Astrocyte (in vitro differentiated cells and primary cell): ENCODE results near the gene HSF2BP. TPM values are rescaled to one million over a fixed set of nuclear protein-coding genes. Genes with fewer than 3 reads are reported as not detected.

Experiments used
- DNase-seq: peaks from one replicate; pipeline ENCODE4 v3.0.0-alpha.2; 2010; ENCODE audit warnings: low read depth
- FAIRE-seq: peaks from 2 replicates; lab custom pipeline; 2011; peaks lifted over from hg19 to GRCh38; lab: Jason Lieb, UNC
- H2AFZ ChIP-seq: 2 replicates; pipeline ENCODE4 v1.6.0; 2012; ENCODE audit warnings: low read depth, low read length, inconsistent platforms
- H3K27ac ChIP-seq: 2 replicates; pipeline ENCODE4 v1.5.1; 2011; ENCODE audit warnings: low read depth, low read length, inconsistent platforms
- H3K27me3 ChIP-seq: 2 replicates; pipeline ENCODE4 v1.6.0; 2011; ENCODE audit warnings: low read length, inconsistent platforms; ENCODE audit not compliant: insufficient read depth
- H3K36me3 ChIP-seq: 2 replicates; pipeline ENCODE4 v1.5.1; 2011; ENCODE audit warnings: low read length, inconsistent platforms; ENCODE audit not compliant: insufficient read depth
- H3K4me1 ChIP-seq: 2 replicates; pipeline ENCODE4 v1.5.1; 2011; ENCODE audit warnings: low read length, inconsistent platforms; ENCODE audit not compliant: insufficient read depth
- H3K4me2 ChIP-seq: 2 replicates; pipeline ENCODE4 v1.6.0; 2012; ENCODE audit warnings: low read length, inconsistent platforms
- H3K4me3 ChIP-seq: 2 replicates; pipeline ENCODE4 v1.5.1; 2011; ENCODE audit warnings: low read depth, mild to moderate bottlenecking, low read length, inconsistent platforms; ENCODE audit not compliant: insufficient read depth
- H3K79me2 ChIP-seq: 2 replicates; pipeline ENCODE4 v1.6.0; 2012; ENCODE audit warnings: mild to moderate bottlenecking, low read length, inconsistent platforms; ENCODE audit not compliant: insufficient read depth
- H3K9ac ChIP-seq: 2 replicates; pipeline ENCODE4 v1.6.0; 2012; ENCODE audit warnings: mild to moderate bottlenecking, low read length, inconsistent platforms
- H3K9me3 ChIP-seq: 2 replicates; pipeline ENCODE4 v1.5.1; 2012; ENCODE audit warnings: low read depth, mild to moderate bottlenecking, low read length, inconsistent platforms; ENCODE audit not compliant: insufficient read depth
- H4K20me1 ChIP-seq: 2 replicates; pipeline ENCODE4 v1.6.0; 2012; ENCODE audit warnings: low read length, inconsistent platforms; ENCODE audit not compliant: insufficient read depth
- H3K27ac Mint-ChIP-seq: one replicate; pipeline ENCODE4 v1.8.0; 2021; ENCODE audit warnings: mild to moderate bottlenecking, mixed read lengths; ENCODE audit not compliant: unreplicated experiment
- H3K27me3 Mint-ChIP-seq: one replicate; pipeline ENCODE4 v1.8.0; 2021; ENCODE audit warnings: low read depth, mixed read lengths; ENCODE audit not compliant: unreplicated experiment
- H3K36me3 Mint-ChIP-seq: one replicate; pipeline ENCODE4 v1.8.0; 2021; ENCODE audit warnings: low read depth, mixed read lengths; ENCODE audit not compliant: unreplicated experiment
- H3K4me1 Mint-ChIP-seq: one replicate; pipeline ENCODE4 v1.8.0; 2021; ENCODE audit warnings: low read depth, mixed read lengths; ENCODE audit not compliant: unreplicated experiment
- H3K4me3 Mint-ChIP-seq: one replicate; pipeline ENCODE4 v1.8.0; 2021; ENCODE audit warnings: mild to moderate bottlenecking, moderate library complexity, mixed read lengths; ENCODE audit not compliant: unreplicated experiment
- H3K9me3 Mint-ChIP-seq: one replicate; pipeline ENCODE4 v1.8.0; 2021; ENCODE audit warnings: mild to moderate bottlenecking, mixed read lengths; ENCODE audit not compliant: unreplicated experiment
- CTCF ChIP-seq: IDR thresholded peaks from 2 replicates; pipeline ENCODE4 v1.5.1; 2011; ENCODE audit warnings: low read depth, mild to moderate bottlenecking, inconsistent platforms, low read length, moderate library complexity; ENCODE audit not compliant: insufficient read depth
- EZH2 ChIP-seq: IDR thresholded peaks from 2 replicates; pipeline ENCODE4 v1.6.1; 2012; ENCODE audit warnings: mild to moderate bottlenecking, low read length, inconsistent platforms; ENCODE audit not compliant: insufficient read depth
- total RNA-seq: library from RNA; stranded (reverse); gene quantifications from 2 replicates; pipeline ENCODE4 v1.2.1, GENCODE V29; 2021

HSF2BP gene
- total RNA-seq, 1 donor from 2014 or later, result 3.2 TPM

GRCh38 chr21:43689556-43690337, 30.5 kb upstream of the HSF2BP start:
- Histone ChIP-seq H3K27me3 (no peaks in the 10 kb centered on the region), H2AFZ (no peak overlapping the region), H3K79me2 (no peaks in the 10 kb centered on the region), H3K4me3 (no peak overlapping the region), H3K36me3 (peaks cover 21% of the 10 kb centered on the region), H4K20me1 (no peaks in the 10 kb centered on the region), H3K27ac (no peak overlapping the region), H3K9me3 (no peaks in the 10 kb centered on the region), H3K4me1 (no peaks in the 10 kb centered on the region), H3K9ac (no peak overlapping the region), H3K4me2 (no peak overlapping the region)
- no peaks in the 10 kb centered on the region for H3K27me3 Mint-ChIP-seq
- H3K36me3 Mint-ChIP-seq, result peaks cover 10% of the 10 kb centered on the region
- DNase-seq, result no peak
- FAIRE-seq, result no peak
- no peak for TF ChIP-seq CTCF
- no peak overlapping the region for H3K27ac Mint-ChIP-seq
- peaks cover 2% of the 10 kb centered on the region for H3K4me1 Mint-ChIP-seq
- no peak overlapping the region for H3K4me3 Mint-ChIP-seq
- H3K9me3 Mint-ChIP-seq, result peaks cover 1% of the 10 kb centered on the region

GRCh38 chr21:43688906-43689305, 29.6 kb upstream of the HSF2BP start:
- Histone ChIP-seq H3K27ac (no peak overlapping the region), H2AFZ (no peak overlapping the region), H3K36me3 (peaks cover 24% of the 10 kb centered on the region), H3K9ac (no peak overlapping the region), H3K4me2 (no peak overlapping the region), H3K79me2 (no peaks in the 10 kb centered on the region), H3K9me3 (no peaks in the 10 kb centered on the region), H3K4me1 (no peaks in the 10 kb centered on the region), H3K27me3 (no peaks in the 10 kb centered on the region), H4K20me1 (no peaks in the 10 kb centered on the region), H3K4me3 (no peak overlapping the region)
- H3K27ac Mint-ChIP-seq, result no peak overlapping the region
- no peak overlapping the region for H3K4me3 Mint-ChIP-seq
- no peak for FAIRE-seq
- no peaks in the 10 kb centered on the region for H3K27me3 Mint-ChIP-seq
- no peaks in the 10 kb centered on the region for H3K9me3 Mint-ChIP-seq
- DNase-seq, result no peak
- no peak for TF ChIP-seq CTCF
- no peak for TF ChIP-seq EZH2
- peaks cover 9% of the 10 kb centered on the region for H3K36me3 Mint-ChIP-seq
- peaks cover 4% of the 10 kb centered on the region for H3K4me1 Mint-ChIP-seq
